PC-3 (cell line): ENCODE data around the gene LYPD1.

Experiments
- EZH2 ChIP-seq: fragments of 300-600 bp; sonication (generic); IDR thresholded peaks from one replicate; pipeline ENCODE4 v1.6.1; 2017; ENCODE audit warnings: antibody characterized with exemption, mild to moderate bottlenecking, low read length; ENCODE audit not compliant: unreplicated experiment
- TF ChIP-seq, protein P1 (sequence below): fragments of 300-600 bp; sonication (generic); conservative IDR thresholded peaks from 2 replicates; pipeline ENCODE4 v1.5.1; 2017; ENCODE audit warnings: antibody characterized with exemption, low read depth, mild to moderate bottlenecking, low read length

- TF ChIP-seq, protein P1, sequence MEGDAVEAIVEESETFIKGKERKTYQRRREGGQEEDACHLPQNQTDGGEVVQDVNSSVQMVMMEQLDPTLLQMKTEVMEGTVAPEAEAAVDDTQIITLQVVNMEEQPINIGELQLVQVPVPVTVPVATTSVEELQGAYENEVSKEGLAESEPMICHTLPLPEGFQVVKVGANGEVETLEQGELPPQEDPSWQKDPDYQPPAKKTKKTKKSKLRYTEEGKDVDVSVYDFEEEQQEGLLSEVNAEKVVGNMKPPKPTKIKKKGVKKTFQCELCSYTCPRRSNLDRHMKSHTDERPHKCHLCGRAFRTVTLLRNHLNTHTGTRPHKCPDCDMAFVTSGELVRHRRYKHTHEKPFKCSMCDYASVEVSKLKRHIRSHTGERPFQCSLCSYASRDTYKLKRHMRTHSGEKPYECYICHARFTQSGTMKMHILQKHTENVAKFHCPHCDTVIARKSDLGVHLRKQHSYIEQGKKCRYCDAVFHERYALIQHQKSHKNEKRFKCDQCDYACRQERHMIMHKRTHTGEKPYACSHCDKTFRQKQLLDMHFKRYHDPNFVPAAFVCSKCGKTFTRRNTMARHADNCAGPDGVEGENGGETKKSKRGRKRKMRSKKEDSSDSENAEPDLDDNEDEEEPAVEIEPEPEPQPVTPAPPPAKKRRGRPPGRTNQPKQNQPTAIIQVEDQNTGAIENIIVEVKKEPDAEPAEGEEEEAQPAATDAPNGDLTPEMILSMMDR: no peak
- TF ChIP-seq EZH2: no peak
Measured at GRCh38 chr2:132645176-132645575, 24.8 kb downstream of the LYPD1 start.
